ENCODE data around the gene YPEL2. TPM values are rescaled to one million over a fixed set of nuclear protein-coding genes. Genes with fewer than 3 reads are reported as not detected.
A peak's percentile ranks its signal among the peaks of the same experiment; 100 is the strongest.

The YPEL2 gene
- total RNA-seq, 1 donor from 2014 or later = 20.8 TPM

DNA sequence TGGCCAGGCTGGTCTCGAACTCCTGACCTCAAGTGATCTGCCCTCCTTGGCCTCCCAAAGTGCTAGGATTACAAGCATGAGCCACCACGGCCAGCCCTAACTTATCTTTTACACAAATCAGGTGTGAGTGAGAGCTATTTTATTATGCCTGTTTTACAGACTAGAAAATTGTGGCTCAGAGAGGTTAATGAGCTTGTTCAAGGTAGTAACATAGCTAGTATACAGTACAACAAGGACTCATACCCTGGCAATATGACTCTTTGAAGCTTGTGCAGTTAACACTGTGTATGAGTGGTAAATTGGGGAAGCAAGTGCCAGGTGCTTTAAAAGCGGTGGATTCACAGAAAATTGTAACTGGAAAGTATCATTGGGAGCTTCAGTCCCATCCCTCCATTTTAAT lies 49.0 kb downstream of the YPEL2 start:
- Mint-ChIP-seq H3K4me1 (ENCODE audit: low read depth, unreplicated experiment) (peaks cover 21% of the 10 kb centered on the region), H3K27ac (ENCODE audit: unreplicated experiment) (no peak overlapping the region), H3K27me3 (ENCODE audit: unreplicated experiment) (peaks cover 2% of the 10 kb centered on the region), H3K9me3 (ENCODE audit: unreplicated experiment) (no peaks in the 10 kb centered on the region), H3K4me3 (ENCODE audit: unreplicated experiment) (no peak overlapping the region), H3K36me3 (ENCODE audit: unreplicated experiment) (no peaks in the 10 kb centered on the region)
- DNase-seq = no peak
- TF ChIP-seq, protein P1, sequence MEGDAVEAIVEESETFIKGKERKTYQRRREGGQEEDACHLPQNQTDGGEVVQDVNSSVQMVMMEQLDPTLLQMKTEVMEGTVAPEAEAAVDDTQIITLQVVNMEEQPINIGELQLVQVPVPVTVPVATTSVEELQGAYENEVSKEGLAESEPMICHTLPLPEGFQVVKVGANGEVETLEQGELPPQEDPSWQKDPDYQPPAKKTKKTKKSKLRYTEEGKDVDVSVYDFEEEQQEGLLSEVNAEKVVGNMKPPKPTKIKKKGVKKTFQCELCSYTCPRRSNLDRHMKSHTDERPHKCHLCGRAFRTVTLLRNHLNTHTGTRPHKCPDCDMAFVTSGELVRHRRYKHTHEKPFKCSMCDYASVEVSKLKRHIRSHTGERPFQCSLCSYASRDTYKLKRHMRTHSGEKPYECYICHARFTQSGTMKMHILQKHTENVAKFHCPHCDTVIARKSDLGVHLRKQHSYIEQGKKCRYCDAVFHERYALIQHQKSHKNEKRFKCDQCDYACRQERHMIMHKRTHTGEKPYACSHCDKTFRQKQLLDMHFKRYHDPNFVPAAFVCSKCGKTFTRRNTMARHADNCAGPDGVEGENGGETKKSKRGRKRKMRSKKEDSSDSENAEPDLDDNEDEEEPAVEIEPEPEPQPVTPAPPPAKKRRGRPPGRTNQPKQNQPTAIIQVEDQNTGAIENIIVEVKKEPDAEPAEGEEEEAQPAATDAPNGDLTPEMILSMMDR (IDR thresholded peaks at IDR 0.05; ENCODE audit: partially characterized antibody, unreplicated experiment) = no peak

DNA sequence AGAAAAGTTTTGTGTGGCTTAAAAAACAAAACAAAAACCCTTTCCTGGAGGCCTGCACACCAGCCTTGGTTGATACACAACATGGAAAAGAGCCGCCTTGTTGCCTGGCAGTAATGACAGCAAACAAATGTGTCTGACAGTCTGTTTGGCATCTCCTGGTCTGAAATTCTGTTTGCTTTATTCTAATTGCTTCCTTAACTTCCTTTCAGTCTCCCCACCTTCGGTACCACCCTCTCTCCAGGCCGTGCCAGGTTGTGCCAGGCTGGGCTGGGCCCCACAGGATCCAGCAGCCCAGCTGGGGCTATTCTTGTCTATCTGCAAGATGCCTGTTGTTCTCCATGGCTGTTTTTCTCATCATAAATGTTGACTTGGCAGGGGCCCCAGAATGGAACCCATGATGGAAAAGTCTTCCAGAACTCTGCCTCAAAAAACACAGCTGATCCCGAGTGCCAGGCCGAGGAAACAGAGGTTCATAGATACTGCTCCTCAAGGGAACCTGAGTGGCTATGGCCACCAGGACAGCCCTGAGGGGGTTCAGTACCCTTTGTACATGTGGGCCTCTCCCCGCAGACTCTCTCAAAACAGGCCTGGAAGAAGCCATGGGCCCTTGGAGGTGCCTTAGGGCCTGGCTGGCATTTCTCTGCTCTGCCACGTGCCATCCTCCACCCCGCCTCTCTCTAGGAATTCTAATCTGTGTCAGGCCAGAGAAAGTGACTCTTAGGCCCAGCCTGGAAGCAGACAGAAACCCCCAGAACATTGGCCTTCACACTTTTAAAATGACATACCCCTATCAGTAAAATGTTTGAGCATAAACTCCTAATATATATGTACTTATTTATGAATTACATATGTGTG lies 50.5 kb downstream of the YPEL2 start:
- TF ChIP-seq, protein P1 (IDR thresholded peaks at IDR 0.05; ENCODE audit: partially characterized antibody, unreplicated experiment) = no peak
- Mint-ChIP-seq H3K27ac (ENCODE audit: unreplicated experiment) (no peak overlapping the region), H3K4me1 (ENCODE audit: low read depth, unreplicated experiment) (peaks cover 25% of the 10 kb centered on the region), H3K4me3 (ENCODE audit: unreplicated experiment) (no peak overlapping the region), H3K9me3 (ENCODE audit: unreplicated experiment) (peaks cover 3% of the 10 kb centered on the region), H3K27me3 (ENCODE audit: unreplicated experiment) (peaks cover 2% of the 10 kb centered on the region), H3K36me3 (ENCODE audit: unreplicated experiment) (no peaks in the 10 kb centered on the region)
- no peak for DNase-seq

DNA sequence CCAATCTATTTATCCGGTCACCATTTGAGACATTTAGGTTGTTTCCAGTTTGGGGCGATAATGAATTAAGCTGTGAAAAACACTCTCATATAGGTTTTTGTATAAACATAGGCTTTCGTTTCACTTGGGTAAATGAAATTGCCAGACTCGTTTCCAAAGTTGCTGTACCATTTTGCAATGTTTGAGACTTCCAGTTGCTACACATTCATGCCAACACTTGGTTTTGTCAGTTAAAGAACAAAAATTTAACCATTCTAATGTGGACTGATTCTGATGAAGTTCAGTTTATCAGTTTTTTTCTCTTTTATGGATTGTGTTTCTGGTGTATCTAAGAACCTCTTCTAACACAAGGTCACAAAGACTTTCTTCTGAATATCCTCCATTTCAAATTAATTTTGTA lies 52.4 kb downstream of the YPEL2 start:
- Mint-ChIP-seq H3K27ac (ENCODE audit: unreplicated experiment) (no peak overlapping the region), H3K4me1 (ENCODE audit: low read depth, unreplicated experiment) (peaks cover 28% of the 10 kb centered on the region), H3K27me3 (ENCODE audit: unreplicated experiment) (peaks cover 6% of the 10 kb centered on the region), H3K4me3 (ENCODE audit: unreplicated experiment) (no peak overlapping the region), H3K36me3 (ENCODE audit: unreplicated experiment) (no peaks in the 10 kb centered on the region), H3K9me3 (ENCODE audit: unreplicated experiment) (peaks cover 7% of the 10 kb centered on the region)
- DNase-seq = no peak
- TF ChIP-seq, protein P1 (IDR thresholded peaks at IDR 0.05; ENCODE audit: partially characterized antibody, unreplicated experiment) = no peak

DNA sequence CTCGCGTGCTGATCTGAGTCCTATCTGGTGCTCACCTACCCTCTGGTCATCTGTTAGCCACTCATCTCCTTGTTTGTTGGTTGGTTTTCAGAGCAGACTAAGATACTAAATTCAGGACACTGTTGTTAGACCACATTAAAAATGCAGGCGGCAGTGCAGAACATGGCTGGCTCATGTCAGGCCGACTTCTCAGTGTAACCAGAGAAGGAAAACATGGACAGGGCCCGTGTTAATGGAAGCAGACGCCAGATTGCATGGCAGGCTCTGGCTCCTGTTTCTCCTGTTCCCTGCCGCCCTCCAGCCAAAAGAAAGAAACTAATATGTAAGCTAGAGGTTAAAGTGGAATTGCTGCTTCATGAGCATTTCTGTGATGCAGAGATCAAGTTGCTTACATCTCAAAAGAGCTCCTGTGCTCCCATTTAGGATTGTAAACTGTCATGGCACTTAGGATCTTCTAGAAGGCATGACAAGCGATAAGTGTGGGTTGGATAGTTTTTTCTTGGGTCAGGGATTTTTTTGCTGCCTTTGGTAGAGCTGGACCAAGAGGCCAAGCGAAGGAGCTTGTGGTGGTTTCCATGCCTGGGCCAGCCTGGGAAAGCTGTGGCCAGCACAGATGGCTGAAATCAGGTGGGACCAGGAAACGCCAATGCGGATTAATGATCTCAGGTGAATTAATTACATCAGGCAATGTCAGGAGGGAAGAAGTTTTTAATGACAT lies 56.1 kb downstream of the YPEL2 start:
- TF ChIP-seq, protein P1 (IDR thresholded peaks at IDR 0.05; ENCODE audit: partially characterized antibody, unreplicated experiment) = no peak
- Mint-ChIP-seq H3K27ac (ENCODE audit: unreplicated experiment) (peak overlapping the region; percentile 99), H3K4me1 (ENCODE audit: low read depth, unreplicated experiment) (peaks cover 32% of the 10 kb centered on the region), H3K9me3 (ENCODE audit: unreplicated experiment) (peaks cover 7% of the 10 kb centered on the region), H3K36me3 (ENCODE audit: unreplicated experiment) (no peaks in the 10 kb centered on the region), H3K4me3 (ENCODE audit: unreplicated experiment) (peak overlapping the region; percentile 79), H3K27me3 (ENCODE audit: unreplicated experiment) (peaks cover 6% of the 10 kb centered on the region)
- DNase-seq = peak; percentile 51
